HG02840 (cell line): ENCODE results near the gene LMAN2.
"Not testable (repeated sequence)": the region's sequence is repeated elsewhere in the genome, so short reads cannot be mapped to it uniquely, and the experiment has no call there.

Source experiments
- ATAC-seq: cut with Tn5 transposase; IDR thresholded peaks from one replicate; pipeline ENCODE4 v1.9.1; 2021; ENCODE audit warnings: mild to moderate bottlenecking, moderate library complexity, moderate number of reproducible peaks; ENCODE audit not compliant: unreplicated experiment, low FRiP score

LMAN2 gene

GRCh38 chr5:177349762-177350161, 1.7 kb downstream of the LMAN2 start:
- no peak for ATAC-seq

DNA sequence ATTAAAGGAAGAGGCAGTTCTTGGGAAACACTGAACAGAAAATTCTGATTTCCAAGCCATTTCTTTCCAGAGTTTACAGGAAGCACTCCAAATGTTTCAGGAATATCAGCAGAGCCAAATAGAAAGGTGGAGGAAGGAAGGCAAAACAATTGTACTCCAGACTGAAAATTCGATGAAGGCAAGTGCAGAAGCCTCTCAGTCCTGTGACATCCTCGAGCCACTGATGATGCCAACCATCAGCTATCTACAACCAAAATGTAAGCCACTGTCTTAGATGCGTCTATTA, 2.2 kb downstream of the LMAN2 start:
- ATAC-seq = no peak

DNA sequence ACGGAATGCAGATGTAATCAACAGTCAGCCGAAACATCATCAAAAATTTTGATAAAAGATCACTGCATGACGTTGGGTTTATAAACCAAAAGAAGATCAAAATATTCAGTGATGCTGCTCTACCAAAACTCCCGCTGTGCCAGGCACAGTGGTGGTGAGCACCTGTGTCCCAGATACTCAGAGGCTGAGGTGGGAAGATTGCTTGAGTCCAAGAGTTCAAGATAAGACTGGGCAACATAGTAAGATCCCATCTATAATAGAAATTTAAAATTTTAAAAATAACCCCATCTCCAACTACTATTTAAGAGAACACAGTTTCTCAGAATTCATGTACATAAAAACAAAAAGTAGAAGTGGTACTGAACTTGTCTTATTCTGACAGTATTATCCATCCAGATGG, 3.8 kb downstream of the LMAN2 start:
- no peak for ATAC-seq

GRCh38 chr5:177346820-177347219, 4.6 kb downstream of the LMAN2 start:
- no peak for ATAC-seq

- no peak for ATAC-seq
Observed at GRCh38 chr5:177344891-177345290, 6.6 kb downstream of the LMAN2 start.

- ATAC-seq = no peak
Observed at GRCh38 chr5:177343777-177344176, 7.7 kb downstream of the LMAN2 start.

- not testable (repeated sequence) for ATAC-seq
Observed at GRCh38 chr5:177343000-177343399, 8.5 kb downstream of the LMAN2 start.

DNA sequence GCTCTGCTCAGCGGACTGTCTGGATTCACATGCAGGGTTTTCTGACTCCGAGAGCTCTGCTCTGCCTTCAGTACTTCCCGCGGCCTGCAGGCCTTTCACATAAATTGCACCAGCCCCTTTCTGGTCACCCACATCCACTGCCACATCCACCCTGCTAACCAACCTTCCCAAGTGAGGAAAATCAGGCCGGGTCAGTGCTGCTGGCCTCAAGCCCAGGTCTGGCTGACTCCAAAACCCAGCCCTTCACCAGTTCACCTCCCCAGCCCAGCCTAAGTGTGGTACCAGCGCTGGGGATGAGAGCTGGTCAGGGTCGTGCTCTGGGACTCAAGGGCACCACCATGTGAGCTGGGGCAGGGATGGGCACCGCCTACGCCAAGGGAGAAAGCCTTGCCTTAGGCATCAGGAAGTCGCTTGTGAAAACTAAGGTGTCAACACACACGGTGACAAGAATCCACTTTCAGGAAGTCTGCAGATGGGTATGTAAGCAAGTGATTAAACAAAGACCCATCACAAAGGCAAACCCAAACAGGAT, 12.3 kb downstream of the LMAN2 start:
- no peak for ATAC-seq

GRCh38 chr5:177338251-177339106, 13.0 kb downstream of the LMAN2 start:
- no peak for ATAC-seq

- ATAC-seq = no peak
Observed at GRCh38 chr5:177336603-177337494, 14.6 kb downstream of the LMAN2 start.

DNA sequence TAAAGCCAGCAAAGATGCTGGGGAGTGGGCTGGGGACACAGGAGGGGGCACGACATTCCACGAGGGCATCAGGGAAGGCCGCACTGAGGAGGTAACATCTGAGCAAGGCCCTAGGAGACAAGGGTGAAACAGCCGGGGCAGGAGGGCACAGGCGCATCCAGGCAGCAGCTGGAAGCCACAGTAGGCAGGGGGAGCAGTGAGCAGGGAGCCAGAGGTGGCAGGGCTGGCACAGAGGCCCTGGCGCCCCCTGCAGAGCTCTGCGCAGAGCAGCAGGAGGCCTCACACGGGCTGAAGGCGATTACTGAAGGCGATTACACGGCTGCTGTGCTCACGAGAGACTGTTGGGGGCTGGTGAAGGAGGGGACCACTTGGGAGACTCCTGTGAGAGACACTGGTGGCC, 15.4 kb downstream of the LMAN2 start:
- no peak for ATAC-seq

- no peak for ATAC-seq
Observed at GRCh38 chr5:177335701-177336065, 15.8 kb downstream of the LMAN2 start.

- ATAC-seq = no peak
Observed at GRCh38 chr5:177334781-177335700, 16.4 kb downstream of the LMAN2 start.

DNA sequence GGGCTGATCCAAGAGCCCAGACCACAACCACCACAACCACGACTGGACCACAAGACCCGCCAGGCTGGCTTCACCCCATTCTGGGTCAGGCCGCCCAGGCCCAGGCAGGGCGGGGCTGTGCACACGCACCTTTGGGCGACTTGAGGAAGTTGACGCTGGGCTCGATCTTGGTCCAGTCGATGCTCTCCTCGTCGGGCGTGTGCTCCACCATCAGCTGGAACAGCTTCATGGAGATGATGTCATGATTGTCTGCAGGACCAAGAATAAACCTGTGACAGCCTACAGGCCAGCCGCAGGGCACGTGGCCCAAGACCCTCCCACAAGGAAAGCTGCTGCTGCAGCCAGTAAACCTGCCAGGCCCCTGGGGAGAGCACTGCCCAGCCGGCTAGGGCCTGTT, 17.3 kb downstream of the LMAN2 start:
- no peak for ATAC-seq

GRCh38 chr5:177333420-177334154, 17.9 kb downstream of the LMAN2 start:
- ATAC-seq = no peak

DNA sequence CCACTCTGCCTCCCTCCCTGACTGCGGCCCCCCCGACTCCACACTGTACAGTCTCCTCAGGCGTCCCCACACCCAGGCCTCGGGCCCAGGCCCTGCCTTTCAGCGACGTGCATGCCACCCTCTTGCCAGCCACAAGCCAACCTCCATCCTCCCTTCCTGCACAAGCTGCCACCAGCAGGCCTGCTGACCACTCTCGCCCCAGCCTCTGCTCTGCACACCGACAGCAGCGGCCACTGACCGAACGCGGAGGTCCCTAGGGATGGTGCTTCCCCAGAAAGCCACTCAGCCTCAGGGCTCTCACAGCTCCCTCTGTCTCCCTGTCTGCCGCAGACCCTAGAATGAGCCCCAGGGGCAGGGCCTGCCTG, 18.6 kb downstream of the LMAN2 start:
- ATAC-seq = no peak

- ATAC-seq = no peak
Observed at GRCh38 chr5:177332031-177332895, 19.2 kb downstream of the LMAN2 start.

DNA sequence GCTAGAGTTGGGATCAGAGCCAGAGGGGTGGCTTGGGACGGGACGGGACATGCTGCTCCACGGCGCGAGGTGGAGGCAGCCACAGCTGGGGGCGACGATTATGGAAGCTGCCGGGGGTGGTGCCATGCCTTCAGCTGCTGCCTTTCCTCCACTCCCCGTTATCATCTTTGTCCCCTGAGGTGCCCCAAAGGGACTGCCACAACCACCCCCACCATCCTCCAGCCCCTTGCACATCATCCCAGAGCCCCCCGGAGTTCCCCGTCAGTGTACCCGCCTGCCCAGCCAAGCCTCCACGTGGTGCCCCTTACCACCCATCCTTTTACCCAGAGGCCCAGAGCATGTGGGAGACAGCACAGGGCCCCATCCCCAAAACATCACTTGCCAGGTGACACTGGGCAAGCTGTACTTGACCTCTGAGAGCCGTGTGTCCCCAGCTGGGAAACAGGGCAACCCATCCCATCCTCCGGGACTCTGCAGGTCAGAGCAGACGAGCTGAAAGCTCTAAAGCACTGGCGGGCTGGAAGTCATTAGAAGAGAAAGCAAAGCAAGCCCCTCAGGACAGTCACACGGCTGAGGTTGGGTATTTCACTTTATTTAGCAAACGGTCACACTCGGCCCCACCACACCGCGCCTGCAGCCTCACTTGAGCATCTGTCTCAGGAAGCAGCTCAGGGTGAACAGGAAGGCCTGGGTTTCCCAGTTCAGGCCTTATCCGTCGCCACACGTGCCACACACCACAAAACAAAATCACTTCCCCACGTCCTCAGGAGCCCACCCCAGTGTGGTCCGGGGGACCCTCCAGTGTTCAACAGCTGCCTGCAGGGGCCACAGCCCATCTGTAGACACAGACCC, 20.3 kb downstream of the LMAN2 start:
- ATAC-seq = no peak
